ENCODE measurements around the gene SLC25A13. TPM values are rescaled to one million over a fixed set of nuclear protein-coding genes. Genes with fewer than 3 reads are reported as not detected.

The SLC25A13 gene
- total and polyA plus RNA-seq, 2 of the 13 experiments (the other 11 are each of a cell fraction or from before 2014, with no cell fraction given) = 36.2 to 84.9 TPM

DNA sequence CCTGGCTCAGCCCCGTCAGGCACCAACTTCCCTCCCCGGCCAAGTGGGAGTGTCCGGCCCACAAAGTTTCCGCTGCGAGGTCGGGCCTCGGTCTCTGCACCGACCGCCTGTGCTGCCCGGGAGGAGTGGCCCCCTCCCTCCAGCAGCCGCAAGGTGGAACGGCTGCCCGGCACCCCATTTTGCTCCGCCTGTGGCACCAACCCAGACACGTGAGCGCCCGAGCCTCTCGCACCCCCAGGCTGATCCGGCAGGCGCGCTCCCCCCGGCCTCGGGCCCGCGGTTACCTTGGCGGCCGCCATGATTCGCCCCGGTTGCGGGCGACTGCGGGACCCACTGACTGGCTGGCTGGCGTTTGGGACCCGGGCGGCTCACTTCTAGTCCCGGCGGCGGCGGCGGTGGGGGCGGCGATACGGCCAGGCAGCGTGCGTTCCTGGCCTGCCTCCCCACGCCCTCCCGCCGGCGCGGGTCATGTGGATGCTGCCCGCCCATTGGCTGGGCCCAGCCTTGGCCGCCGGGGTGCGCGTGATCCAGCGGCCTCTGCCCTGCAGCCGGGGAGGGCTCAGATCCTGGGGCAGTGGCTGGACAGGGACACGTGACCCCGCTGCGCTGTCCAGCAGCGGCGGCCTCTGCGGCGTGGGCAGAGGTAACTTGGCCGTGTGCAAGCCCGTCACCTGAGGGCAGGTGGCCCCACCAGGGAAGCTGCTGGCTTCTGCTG is at the start of gene SLC25A13 (continued):
- TF ChIP-seq EP300 (IDR thresholded peaks at IDR 0.05; ENCODE audit: low read depth in 2 of 2, low read length in 2 of 2) = peak; percentile 55 to 58; a peak in 3 of 4 replicates
- TF ChIP-seq EP300 (CRISPR knock-in tag; IDR thresholded peaks at IDR 0.05; ENCODE audit: borderline replicate concordance) = peak; percentile 75
- TF ChIP-seq, protein P1, sequence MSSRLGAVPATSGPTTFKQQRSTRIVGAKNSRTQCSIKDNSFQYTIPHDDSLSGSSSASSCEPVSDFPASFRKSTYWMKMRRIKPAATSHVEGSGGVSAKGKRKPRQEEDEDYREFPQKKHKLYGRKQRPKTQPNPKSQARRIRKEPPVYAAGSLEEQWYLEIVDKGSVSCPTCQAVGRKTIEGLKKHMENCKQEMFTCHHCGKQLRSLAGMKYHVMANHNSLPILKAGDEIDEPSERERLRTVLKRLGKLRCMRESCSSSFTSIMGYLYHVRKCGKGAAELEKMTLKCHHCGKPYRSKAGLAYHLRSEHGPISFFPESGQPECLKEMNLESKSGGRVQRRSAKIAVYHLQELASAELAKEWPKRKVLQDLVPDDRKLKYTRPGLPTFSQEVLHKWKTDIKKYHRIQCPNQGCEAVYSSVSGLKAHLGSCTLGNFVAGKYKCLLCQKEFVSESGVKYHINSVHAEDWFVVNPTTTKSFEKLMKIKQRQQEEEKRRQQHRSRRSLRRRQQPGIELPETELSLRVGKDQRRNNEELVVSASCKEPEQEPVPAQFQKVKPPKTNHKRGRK (CRISPR knock-in tag; IDR thresholded peaks at IDR 0.05) = no peak
- TF ChIP-seq FLYWCH1 (CRISPR knock-in tag; IDR thresholded peaks at IDR 0.05) = no peak
- TF ChIP-seq, protein P2, sequence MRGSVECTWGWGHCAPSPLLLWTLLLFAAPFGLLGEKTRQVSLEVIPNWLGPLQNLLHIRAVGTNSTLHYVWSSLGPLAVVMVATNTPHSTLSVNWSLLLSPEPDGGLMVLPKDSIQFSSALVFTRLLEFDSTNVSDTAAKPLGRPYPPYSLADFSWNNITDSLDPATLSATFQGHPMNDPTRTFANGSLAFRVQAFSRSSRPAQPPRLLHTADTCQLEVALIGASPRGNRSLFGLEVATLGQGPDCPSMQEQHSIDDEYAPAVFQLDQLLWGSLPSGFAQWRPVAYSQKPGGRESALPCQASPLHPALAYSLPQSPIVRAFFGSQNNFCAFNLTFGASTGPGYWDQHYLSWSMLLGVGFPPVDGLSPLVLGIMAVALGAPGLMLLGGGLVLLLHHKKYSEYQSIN (CRISPR knock-in tag; IDR thresholded peaks at IDR 0.05; ENCODE audit: borderline replicate concordance) = peak; percentile 92
- peak; percentile 98 for TF ChIP-seq BORCS8-MEF2B (CRISPR knock-in tag; IDR thresholded peaks at IDR 0.05)
- TF ChIP-seq, protein P3, sequence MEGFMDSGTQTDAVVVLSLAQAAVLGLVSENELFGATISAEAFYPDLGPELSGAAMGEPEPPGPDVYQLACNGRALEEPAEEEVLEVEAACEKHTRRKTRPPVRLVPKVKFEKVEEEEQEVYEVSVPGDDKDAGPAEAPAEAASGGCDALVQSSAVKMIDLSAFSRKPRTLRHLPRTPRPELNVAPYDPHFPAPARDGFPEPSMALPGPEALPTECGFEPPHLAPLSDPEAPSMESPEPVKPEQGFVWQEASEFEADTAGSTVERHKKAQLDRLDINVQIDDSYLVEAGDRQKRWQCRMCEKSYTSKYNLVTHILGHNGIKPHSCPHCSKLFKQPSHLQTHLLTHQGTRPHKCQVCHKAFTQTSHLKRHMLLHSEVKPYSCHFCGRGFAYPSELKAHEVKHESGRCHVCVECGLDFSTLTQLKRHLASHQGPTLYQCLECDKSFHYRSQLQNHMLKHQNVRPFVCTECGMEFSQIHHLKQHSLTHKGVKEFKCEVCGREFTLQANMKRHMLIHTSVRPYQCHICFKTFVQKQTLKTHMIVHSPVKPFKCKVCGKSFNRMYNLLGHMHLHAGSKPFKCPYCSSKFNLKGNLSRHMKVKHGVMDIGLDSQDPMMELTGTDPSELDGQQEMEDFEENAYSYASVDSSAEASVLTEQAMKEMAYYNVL (CRISPR knock-in tag; IDR thresholded peaks at IDR 0.05; ENCODE audit: borderline replicate concordance) = peak; percentile 25; the same call in 1 of the 2 replicates
- no peak for TF ChIP-seq ZNF24 (IDR thresholded peaks at IDR 0.05)
- peak; percentile 95 for TF ChIP-seq ATF7-NPFF (CRISPR knock-in tag; IDR thresholded peaks at IDR 0.05; ENCODE audit: low read depth)
- TF ChIP-seq, protein P4, sequence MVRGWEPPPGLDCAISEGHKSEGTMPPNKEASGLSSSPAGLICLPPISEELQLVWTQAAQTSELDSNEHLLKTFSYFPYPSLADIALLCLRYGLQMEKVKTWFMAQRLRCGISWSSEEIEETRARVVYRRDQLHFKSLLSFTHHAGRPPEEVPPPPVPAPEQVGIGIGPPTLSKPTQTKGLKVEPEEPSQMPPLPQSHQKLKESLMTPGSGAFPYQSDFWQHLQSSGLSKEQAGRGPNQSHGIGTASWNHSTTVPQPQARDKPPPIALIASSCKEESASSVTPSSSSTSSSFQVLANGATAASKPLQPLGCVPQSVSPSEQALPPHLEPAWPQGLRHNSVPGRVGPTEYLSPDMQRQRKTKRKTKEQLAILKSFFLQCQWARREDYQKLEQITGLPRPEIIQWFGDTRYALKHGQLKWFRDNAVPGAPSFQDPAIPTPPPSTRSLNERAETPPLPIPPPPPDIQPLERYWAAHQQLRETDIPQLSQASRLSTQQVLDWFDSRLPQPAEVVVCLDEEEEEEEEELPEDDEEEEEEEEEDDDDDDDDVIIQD (CRISPR knock-in tag; IDR thresholded peaks at IDR 0.05; ENCODE audit: low read depth) = peak; percentile 72
- peak; percentile 45; the same call in 1 of the 2 replicates for TF ChIP-seq KLF12 (CRISPR knock-in tag; IDR thresholded peaks at IDR 0.05; ENCODE audit: borderline replicate concordance)
- TF ChIP-seq ZNF484 (CRISPR knock-in tag; IDR thresholded peaks at IDR 0.05; ENCODE audit: borderline replicate concordance, low read depth) = peak; percentile 84; the same call in 1 of the 2 replicates
- TF ChIP-seq ZKSCAN1 (IDR thresholded peaks at IDR 0.05; ENCODE audit: low read length) = no peak
- TF ChIP-seq NFYB (CRISPR knock-in tag; IDR thresholded peaks at IDR 0.05) = peak; percentile 82
- TF ChIP-seq, protein P5, sequence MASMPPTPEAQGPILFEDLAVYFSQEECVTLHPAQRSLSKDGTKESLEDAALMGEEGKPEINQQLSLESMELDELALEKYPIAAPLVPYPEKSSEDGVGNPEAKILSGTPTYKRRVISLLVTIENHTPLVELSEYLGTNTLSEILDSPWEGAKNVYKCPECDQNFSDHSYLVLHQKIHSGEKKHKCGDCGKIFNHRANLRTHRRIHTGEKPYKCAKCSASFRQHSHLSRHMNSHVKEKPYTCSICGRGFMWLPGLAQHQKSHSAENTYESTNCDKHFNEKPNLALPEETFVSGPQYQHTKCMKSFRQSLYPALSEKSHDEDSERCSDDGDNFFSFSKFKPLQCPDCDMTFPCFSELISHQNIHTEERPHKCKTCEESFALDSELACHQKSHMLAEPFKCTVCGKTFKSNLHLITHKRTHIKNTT (CRISPR knock-in tag; IDR thresholded peaks at IDR 0.05) = no peak
- peak; percentile 97 for TF ChIP-seq FOXC1 (CRISPR knock-in tag; IDR thresholded peaks at IDR 0.05; ENCODE audit: borderline replicate concordance)
- TF ChIP-seq IKZF1 (IDR thresholded peaks at IDR 0.05) = no peak
- TF ChIP-seq PHF8 (CRISPR knock-in tag; IDR thresholded peaks at IDR 0.05) = peak; percentile 84
- TF ChIP-seq, protein P6, sequence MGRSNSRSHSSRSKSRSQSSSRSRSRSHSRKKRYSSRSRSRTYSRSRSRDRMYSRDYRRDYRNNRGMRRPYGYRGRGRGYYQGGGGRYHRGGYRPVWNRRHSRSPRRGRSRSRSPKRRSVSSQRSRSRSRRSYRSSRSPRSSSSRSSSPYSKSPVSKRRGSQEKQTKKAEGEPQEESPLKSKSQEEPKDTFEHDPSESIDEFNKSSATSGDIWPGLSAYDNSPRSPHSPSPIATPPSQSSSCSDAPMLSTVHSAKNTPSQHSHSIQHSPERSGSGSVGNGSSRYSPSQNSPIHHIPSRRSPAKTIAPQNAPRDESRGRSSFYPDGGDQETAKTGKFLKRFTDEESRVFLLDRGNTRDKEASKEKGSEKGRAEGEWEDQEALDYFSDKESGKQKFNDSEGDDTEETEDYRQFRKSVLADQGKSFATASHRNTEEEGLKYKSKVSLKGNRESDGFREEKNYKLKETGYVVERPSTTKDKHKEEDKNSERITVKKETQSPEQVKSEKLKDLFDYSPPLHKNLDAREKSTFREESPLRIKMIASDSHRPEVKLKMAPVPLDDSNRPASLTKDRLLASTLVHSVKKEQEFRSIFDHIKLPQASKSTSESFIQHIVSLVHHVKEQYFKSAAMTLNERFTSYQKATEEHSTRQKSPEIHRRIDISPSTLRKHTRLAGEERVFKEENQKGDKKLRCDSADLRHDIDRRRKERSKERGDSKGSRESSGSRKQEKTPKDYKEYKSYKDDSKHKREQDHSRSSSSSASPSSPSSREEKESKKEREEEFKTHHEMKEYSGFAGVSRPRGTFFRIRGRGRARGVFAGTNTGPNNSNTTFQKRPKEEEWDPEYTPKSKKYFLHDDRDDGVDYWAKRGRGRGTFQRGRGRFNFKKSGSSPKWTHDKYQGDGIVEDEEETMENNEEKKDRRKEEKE (IDR thresholded peaks at IDR 0.05) = no peak
